Uterus (tissue), 4 donors: ENCODE data around the gene TBC1D14. TPM values are rescaled to one million over a fixed set of nuclear protein-coding genes. Genes with fewer than 3 reads are reported as not detected.

Source experiments
- DNase-seq, 2 donors: peaks; one replicate each; pipeline ENCODE4 v3.0.0-alpha.2; 2019 to 2020
- H3K27ac ChIP-seq, 2 donors: fragments of 200-600 bp; sonication (generic); 1 replicate in 1 of 2; 2 replicates in 1 of 2; pipeline ENCODE4 v1.5.1; 2016 to 2018
- H3K27me3 ChIP-seq, 2 donors: fragments of 200-600 bp; sonication (generic); one replicate each; pipeline ENCODE4 v1.5.1; 2018 to 2019; ENCODE audit warnings: control low read depth in 1 of 2
- H3K36me3 ChIP-seq, 2 donors: fragments of 200-600 bp; sonication (generic); one replicate each; pipeline ENCODE4 v1.5.1; 2019; ENCODE audit warnings: control low read depth in 1 of 2
- H3K4me1 ChIP-seq, 2 donors: fragments of 200-600 bp; sonication (generic); one replicate each; pipeline ENCODE4 v1.5.1; 2018 to 2019; ENCODE audit warnings: control low read depth in 1 of 2
- H3K4me3 ChIP-seq, 2 donors: fragments of 200-600 bp; sonication (generic); 1 replicate in 1 of 2; 2 replicates in 1 of 2; pipeline ENCODE4 v1.5.1; 2018 to 2019; ENCODE audit warnings: mild to moderate bottlenecking in 1 of 2
- H3K9me3 ChIP-seq, 2 donors: fragments of 200-600 bp; sonication (generic); one replicate each; pipeline ENCODE4 v1.5.1; 2019; ENCODE audit warnings: control low read depth in 1 of 2
- POLR2A ChIP-seq, 2 donors: fragments of 450-650 bp; IDR thresholded peaks; one replicate each; pipeline ENCODE4 v1.6.1; 2016; ENCODE audit warnings: antibody characterized with exemption in 2 of 2, mild to moderate bottlenecking in 1 of 2, moderate library complexity in 1 of 2
- intact Hi-C: fragments of 100-400 bp; cut with DNase I; formaldehyde crosslinking; loops from one replicate; pipeline ENCODE4 v1.15.1; 2023; ENCODE audit warnings: low total_unique reads
- total RNA-seq, 4 donors: library from RNA; depleted of rRNA in 3 of 4; stranded (reverse); fragments of >200 nt in 3 of 4; gene quantifications; one replicate each; pipeline versions ENCODE4 v1.1.0 to v1.2.4, GENCODE V29; 2014 to 2023
- TF ChIP-seq, protein P1 (sequence below), 4 experiments: fragments of 200-600 bp in 2 of 4; fragments of 450-650 bp in 2 of 4; sonication (generic) in 2 of 4; IDR thresholded peaks; one replicate each; pipeline ENCODE4 v1.5.1; 2016 to 2019; ENCODE audit warnings: antibody characterized with exemption in 4 of 4, mild to moderate bottlenecking in 2 of 4, moderate library complexity in 1 of 4
- donor health status: DM: yes; HTN: yes; CAD: no.

The TBC1D14 gene
- total RNA-seq, 4 donors from 2014 or later, result 16.9 to 61.2 (median 28.1) TPM

DNA sequence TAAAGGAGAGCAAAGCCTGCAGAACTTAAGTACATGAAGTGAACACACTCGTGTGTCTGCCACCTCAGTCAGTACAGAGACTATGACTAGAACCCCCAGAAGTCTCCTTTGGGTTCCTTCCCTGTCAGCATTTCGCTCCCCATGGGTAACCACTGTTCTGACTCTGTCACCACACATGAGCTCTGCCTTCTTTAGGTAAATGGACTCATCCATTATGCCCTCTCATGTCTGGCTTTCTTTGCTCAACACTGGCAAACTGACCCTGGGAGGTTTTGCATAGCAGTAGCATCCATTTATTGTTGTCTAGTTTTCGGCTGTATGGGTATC lies 38.5 kb downstream of the TBC1D14 start:
- intact Hi-C loops, result no loop called here
- Histone ChIP-seq H3K27me3 (no peaks in the 10 kb centered on the region), H3K4me1 (no peaks in the 10 kb centered on the region), H3K27ac (no peak overlapping the region), H3K9me3 (no peaks in the 10 kb centered on the region), H3K36me3 (no peaks in the 10 kb centered on the region), H3K4me3 (no peak overlapping the region)
- DNase-seq, result no peak
- TF ChIP-seq, protein P1, sequence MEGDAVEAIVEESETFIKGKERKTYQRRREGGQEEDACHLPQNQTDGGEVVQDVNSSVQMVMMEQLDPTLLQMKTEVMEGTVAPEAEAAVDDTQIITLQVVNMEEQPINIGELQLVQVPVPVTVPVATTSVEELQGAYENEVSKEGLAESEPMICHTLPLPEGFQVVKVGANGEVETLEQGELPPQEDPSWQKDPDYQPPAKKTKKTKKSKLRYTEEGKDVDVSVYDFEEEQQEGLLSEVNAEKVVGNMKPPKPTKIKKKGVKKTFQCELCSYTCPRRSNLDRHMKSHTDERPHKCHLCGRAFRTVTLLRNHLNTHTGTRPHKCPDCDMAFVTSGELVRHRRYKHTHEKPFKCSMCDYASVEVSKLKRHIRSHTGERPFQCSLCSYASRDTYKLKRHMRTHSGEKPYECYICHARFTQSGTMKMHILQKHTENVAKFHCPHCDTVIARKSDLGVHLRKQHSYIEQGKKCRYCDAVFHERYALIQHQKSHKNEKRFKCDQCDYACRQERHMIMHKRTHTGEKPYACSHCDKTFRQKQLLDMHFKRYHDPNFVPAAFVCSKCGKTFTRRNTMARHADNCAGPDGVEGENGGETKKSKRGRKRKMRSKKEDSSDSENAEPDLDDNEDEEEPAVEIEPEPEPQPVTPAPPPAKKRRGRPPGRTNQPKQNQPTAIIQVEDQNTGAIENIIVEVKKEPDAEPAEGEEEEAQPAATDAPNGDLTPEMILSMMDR (IDR thresholded peaks at IDR 0.05), result no peak
- TF ChIP-seq POLR2A (IDR thresholded peaks at IDR 0.05), result no peak

DNA sequence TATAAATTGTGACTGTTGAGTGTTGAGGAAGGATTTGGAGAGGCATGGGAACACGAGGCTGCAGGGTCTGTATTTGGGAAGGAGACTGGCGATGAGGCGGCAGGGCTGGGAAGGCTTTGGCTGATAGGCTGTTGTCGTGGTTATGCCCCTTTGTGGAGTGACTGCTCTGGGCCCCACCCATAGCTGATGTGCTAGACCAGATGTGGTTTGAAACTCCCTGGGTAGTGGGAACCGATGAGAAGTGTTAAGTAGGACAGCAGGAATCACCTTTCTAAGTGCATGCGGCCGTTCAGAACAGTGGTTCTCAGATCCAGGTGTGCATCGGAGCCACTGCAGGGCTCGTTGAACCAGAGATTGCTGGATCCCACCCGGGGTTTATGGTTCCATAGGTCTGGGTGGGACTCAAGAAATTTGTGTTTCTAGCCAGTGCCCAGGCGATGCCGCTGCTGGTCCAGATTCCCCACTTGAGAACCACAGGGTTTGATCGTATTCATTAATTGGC lies 42.3 kb downstream of the TBC1D14 start:
- no peaks in the 10 kb centered on the region for H3K9me3 ChIP-seq
- no peaks in the 10 kb centered on the region for H3K36me3 ChIP-seq
- intact Hi-C loops, result no loop called here
- TF ChIP-seq POLR2A (IDR thresholded peaks at IDR 0.05), result no peak
- TF ChIP-seq, protein P1 (IDR thresholded peaks at IDR 0.05), result no peak
- no peak overlapping the region for H3K27ac ChIP-seq
- H3K27me3 ChIP-seq, result no peaks in the 10 kb centered on the region
- DNase-seq, result no peak
- H3K4me3 ChIP-seq, result no peak overlapping the region
- no peaks in the 10 kb centered on the region for H3K4me1 ChIP-seq

DNA sequence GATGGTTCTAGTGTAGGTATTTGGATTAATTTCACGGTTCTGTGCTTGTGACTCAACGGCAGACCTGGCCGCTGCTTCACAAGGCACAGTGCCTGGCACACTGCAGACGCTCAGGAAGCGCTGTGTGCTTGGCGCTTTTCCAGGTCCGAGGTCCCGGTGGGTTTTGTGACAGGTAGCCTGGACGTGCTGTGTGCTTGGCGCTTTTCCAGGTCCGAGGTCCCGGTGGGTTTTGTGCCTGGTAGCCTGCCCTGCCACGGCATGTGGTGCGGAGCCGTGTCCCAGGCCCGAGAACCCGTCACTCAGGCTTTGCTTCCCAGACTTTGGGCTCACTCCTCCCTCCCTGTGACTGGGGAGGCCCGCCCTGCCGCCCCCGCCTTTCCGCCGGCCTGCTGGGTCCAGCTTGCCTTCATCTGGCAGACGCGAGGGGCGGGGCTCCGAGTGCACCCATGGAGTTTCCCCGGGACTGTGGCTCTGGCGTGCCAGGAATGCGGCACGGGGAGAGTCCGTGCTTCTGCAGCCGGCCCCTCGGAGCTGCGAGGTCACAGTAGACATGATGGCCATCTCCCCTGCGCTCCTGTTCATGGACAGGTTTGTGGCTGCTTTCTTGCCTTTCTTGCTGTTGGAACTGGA lies 44.2 kb downstream of the TBC1D14 start:
- peak overlapping the region in 1 of 2 donors; percentile 52 for H3K27ac ChIP-seq
- no peaks in the 10 kb centered on the region for H3K9me3 ChIP-seq
- peak overlapping the region; percentile 11 to 31 for H3K4me3 ChIP-seq
- no peaks in the 10 kb centered on the region for H3K27me3 ChIP-seq
- DNase-seq, result peak; percentile 79 to 86
- H3K4me1 ChIP-seq, result no peaks in the 10 kb centered on the region
- intact Hi-C loops, result no loop called here
- TF ChIP-seq, protein P1 (IDR thresholded peaks at IDR 0.05), result no peak
- TF ChIP-seq POLR2A (IDR thresholded peaks at IDR 0.05), result no peak
- no peaks in the 10 kb centered on the region for H3K36me3 ChIP-seq

DNA sequence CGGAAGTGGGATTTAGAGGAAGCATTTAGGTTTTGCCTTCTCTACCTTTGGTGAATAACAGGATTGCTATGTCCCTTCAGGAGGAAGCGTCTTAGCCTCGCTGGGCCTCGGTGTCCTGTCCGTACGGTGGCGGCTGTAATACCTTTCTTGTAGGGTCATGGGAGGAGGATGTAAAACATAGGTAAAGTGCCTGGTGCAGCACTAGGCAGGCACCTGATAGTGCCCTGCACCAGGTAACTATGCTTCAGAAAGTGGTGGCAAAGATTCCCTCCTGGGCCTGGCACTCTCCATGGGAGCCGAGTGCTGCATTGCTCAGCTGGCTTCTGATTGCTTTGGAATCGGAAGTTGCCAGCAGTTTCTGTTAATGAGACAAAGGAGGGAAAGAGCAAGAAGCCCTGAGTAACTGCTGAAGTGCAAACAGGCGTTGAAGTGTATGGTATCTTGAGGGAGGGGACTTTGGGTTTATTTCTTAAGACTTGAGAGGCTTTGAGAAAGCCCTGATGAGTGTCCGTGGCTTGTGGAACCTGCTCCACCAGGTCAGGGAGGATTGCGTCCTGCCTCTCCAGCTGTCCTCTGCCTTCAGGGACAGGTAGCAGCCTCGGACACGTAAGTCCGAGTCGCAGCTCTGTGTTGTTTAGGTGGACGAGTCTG lies 45.8 kb downstream of the TBC1D14 start:
- intact Hi-C loops, result no loop called here

DNA sequence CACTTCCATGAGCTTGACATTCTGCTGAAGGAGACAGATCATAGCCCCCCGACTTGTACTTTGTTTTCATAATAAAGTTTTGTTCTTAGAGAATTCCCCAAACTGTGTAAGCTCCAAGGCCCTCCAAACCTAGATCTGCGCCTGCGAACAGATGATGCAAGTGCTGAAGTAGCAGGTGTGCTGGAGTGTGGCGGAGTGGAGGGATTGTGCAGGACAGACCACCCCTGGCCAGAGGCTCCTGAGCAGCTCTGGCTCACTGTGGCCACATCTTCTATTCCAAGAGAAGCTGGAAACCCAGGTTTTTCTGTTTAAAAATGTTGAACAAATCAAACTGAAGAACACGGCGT lies 46.4 kb downstream of the TBC1D14 start:
- TF ChIP-seq POLR2A (IDR thresholded peaks at IDR 0.05), result no peak
- TF ChIP-seq, protein P1 (IDR thresholded peaks at IDR 0.05), result no peak
- Histone ChIP-seq H3K4me1 (no peaks in the 10 kb centered on the region), H3K9me3 (no peaks in the 10 kb centered on the region), H3K4me3 (no peak overlapping the region), H3K36me3 (no peaks in the 10 kb centered on the region), H3K27ac (no peak overlapping the region), H3K27me3 (no peaks in the 10 kb centered on the region)
- no peak for DNase-seq
- intact Hi-C loops, result no loop called here

More for the DNA sequence above, 45.8 kb downstream of the TBC1D14 start:
- H3K4me1 ChIP-seq, result no peaks in the 10 kb centered on the region
- TF ChIP-seq, protein P1 (IDR thresholded peaks at IDR 0.05), result no peak
- no peak for TF ChIP-seq POLR2A (IDR thresholded peaks at IDR 0.05)
- H3K27me3 ChIP-seq, result no peaks in the 10 kb centered on the region
- H3K9me3 ChIP-seq, result no peaks in the 10 kb centered on the region
- H3K36me3 ChIP-seq, result no peaks in the 10 kb centered on the region
- peak in 1 of 2 donors; percentile 8 for DNase-seq
- no peak overlapping the region for H3K27ac ChIP-seq
- H3K4me3 ChIP-seq, result no peak overlapping the region
